ENCODE data around the gene MATN1.

- TF ChIP-seq ATF2 (CRISPR knock-in tag; IDR thresholded peaks at IDR 0.05; ENCODE audit: borderline replicate concordance, low read depth) (no peak), USF2 (CRISPR knock-in tag; IDR thresholded peaks at IDR 0.05) (no peak), ZNF138 (CRISPR knock-in tag; conservative IDR thresholded peaks at IDR 0.05) (no peak), PREB (CRISPR knock-in tag; IDR thresholded peaks at IDR 0.05; ENCODE audit: borderline replicate concordance) (no peak), CTCF (IDR thresholded peaks at IDR 0.05) (no peak), ZBTB21 (CRISPR knock-in tag; IDR thresholded peaks at IDR 0.05; ENCODE audit: borderline replicate concordance) (no peak), ZNF232 (CRISPR knock-in tag; IDR thresholded peaks at IDR 0.05) (no peak)
These were observed 16.9 kb downstream of the MATN1 start for GRCh38 chr1:30706528-30706927.

Measured in WTC11 (cell line).